NCI-H748 (cell line): ENCODE data around the gene SUSD2.
"Not testable (repeated sequence)": the region's sequence is repeated elsewhere in the genome, so short reads cannot be mapped to it uniquely, and the experiment has no call there.

Experiments used
- DNase-seq: peaks from one replicate; lab custom pipeline; 2025; ENCODE audit not compliant: unreplicated experiment; lab: John Stamatoyannopoulos, UW

Gene SUSD2, protein sequence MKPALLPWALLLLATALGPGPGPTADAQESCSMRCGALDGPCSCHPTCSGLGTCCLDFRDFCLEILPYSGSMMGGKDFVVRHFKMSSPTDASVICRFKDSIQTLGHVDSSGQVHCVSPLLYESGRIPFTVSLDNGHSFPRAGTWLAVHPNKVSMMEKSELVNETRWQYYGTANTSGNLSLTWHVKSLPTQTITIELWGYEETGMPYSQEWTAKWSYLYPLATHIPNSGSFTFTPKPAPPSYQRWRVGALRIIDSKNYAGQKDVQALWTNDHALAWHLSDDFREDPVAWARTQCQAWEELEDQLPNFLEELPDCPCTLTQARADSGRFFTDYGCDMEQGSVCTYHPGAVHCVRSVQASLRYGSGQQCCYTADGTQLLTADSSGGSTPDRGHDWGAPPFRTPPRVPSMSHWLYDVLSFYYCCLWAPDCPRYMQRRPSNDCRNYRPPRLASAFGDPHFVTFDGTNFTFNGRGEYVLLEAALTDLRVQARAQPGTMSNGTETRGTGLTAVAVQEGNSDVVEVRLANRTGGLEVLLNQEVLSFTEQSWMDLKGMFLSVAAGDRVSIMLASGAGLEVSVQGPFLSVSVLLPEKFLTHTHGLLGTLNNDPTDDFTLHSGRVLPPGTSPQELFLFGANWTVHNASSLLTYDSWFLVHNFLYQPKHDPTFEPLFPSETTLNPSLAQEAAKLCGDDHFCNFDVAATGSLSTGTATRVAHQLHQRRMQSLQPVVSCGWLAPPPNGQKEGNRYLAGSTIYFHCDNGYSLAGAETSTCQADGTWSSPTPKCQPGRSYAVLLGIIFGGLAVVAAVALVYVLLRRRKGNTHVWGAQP

GRCh38 chr22:24181088-24181995 is at the start of gene SUSD2:
SUSD2 (plus strand) TSS chr22:24181487; CDS start chr22:24181520, 33 bp downstream.
- peak; percentile 7 for DNase-seq

DNA sequence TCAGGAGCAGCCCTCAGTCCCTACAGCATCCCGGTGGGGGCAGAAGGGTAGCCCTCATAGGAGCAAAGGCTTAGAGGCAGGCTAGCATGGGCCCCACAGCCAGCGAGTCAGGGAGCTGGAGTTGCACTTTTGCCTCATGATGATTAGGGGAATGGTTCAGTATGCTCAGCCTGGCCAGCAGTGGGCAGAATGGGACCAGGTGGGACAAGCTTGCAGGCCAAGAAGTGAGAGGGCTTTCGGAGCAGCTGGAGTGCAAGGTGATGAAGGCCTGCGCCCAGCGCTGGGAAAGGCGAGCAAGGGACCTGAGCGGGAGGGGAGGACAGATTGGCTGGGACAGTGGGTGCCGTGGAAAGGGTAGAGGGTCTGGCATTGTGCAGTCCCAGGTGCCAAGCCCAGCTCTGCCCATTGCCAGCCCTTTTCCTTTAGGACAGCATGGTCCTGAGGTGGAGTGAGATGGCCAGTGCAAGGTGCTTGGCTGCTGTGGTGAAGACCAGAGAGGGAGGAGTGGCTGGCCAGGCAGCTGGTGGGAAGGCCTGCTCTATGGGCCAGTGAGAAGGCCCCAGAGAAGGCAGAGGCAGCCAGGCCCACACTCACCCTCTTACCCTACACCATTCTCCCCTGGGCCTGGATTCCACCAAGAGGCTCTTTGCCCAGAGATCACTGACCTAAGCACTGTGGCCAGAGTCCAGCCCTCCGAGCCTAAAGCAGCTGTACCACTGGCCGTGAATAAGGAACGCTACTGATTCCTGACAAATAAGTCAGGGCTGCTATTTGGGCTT is 47.9 kb upstream of the SUSD2 start:
- no peak for DNase-seq

- DNase-seq = no peak
Observed at GRCh38 chr22:24134090-24134846, 47.0 kb upstream of the SUSD2 start.

DNA sequence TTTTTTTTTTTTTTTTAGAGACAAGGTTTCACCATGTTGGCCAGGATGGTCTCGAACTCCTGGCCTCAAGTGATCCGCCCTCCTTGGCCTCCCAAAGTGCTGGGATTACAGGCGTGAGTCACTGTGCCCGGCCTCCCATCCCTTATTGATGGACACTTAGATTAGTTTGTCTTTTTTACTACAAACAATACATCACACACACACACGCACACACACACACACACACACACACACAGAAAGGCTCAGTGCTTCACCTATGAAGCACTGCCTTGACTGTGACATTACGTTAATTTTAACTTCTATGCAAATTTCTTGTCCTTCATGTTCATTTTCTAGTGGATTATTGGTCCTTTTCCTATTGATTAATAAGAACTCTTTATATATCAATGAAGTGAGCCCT is 44.8 kb upstream of the SUSD2 start:
- not testable (repeated sequence) for DNase-seq

- DNase-seq = no peak
Observed at GRCh38 chr22:24137595-24137994, 43.7 kb upstream of the SUSD2 start.

DNA sequence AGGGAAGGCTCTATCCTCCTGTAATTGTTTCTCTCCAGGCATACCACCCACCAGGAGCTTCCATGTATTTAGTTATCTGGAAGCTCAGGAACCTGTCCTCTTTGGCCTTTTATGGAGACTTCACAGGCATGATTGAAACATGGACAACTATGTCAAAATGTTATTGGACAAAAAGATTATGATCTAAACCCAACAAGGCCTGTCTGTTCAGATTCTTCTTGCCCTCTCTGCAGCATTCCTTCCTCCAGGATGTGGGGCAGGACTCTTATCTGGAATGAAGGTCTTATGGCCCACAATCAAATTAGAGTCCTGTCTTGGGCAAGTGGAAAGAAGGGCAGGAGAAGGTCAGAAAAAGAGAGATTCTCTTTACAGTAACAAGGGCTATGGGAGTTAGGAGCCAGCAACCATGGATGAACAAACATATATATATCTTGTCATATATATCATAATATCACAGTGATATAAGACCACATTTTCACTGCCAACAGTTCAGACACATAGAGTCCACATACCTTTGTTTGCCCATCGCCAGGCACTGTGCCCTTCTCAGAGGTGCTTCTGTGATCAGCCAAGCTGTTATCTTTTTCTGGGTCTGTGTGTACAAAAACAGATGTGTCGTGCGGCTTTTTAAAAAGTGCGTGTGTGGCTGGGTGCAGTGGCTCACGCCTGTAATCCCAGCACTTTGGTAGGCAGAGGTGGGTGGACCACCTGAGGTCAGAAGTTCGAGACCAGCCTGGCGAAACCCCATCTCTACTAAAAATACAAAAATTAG is 42.5 kb upstream of the SUSD2 start:
- no peak for DNase-seq

GRCh38 chr22:24140357-24140756 is 40.9 kb upstream of the SUSD2 start:
- DNase-seq = no peak

DNA sequence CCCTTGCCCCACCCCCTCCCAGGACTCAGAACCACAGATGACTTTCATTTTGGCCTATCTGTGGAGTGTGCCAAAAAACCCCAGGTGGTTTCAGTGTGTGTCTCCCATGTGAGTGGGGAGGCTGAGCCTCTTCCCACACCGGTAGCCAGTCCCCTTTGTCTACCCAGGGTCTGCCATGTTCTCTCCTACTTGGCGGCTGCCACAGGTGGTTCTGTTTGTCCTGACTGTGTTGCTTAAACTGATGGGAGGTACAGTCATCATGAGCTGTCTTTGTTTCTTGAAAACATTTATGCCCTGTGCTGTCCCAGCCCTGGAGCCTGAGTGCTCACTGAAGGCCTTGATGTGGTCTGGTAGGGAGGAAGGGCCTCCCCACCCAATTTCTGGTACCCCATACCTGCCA is 39.7 kb upstream of the SUSD2 start:
- DNase-seq = no peak

DNA sequence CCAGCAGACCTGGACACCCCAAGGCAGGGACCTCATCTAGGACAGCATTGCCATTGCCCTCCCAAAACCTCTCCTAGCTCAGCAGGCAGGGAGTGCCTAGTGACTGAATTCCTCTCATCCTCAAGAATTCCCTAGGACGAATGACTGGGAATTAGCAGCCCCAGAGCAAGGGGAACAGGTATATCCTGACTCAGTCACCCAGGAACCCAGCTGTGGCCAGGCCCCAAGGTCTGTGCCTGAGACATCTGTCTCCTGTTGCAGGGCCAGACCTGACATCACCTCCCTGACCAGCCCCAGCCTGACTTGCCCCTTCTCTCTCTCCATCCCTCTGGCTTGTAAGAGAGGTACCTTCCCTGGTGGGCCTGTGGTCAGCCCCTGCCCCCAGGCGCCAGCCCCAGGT is 39.0 kb upstream of the SUSD2 start:
- no peak for DNase-seq

- no peak for DNase-seq
Observed at GRCh38 chr22:24142831-24143230, 38.5 kb upstream of the SUSD2 start.

DNA sequence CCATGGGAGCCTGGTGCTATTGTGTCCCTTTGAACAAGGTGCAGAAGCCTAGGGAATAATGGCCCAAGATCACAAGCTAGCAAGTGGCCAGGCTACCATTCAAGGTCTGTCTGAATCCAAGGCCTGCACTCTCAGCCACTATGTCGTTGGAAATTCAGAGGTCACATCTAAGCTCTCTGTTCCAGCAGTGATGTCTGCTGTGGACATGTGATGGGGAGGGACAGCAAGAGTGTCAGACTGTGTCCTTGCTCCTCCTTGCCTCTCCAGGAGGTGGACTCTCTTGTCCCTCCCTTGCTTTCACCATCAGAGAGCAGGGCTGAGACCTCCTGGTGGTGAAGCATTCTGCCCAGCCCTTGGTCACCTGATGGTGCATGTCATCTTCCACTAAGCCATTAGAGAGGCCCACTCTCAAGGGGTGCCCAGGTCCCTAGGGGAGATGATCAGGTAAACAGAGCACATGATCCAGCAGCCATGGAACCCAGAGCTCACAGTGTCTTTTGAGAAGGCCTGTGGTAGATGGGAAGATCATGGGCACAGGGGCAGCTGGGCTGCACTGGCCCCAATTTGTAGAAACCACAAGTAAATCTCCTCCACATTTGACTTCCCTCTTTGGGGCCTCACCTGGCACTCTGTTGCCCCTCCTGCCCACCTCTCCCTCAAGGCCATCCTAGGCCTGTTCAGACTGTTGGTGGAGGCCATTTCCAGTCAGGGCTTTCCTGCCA is 37.1 kb upstream of the SUSD2 start:
- DNase-seq = no peak

DNA sequence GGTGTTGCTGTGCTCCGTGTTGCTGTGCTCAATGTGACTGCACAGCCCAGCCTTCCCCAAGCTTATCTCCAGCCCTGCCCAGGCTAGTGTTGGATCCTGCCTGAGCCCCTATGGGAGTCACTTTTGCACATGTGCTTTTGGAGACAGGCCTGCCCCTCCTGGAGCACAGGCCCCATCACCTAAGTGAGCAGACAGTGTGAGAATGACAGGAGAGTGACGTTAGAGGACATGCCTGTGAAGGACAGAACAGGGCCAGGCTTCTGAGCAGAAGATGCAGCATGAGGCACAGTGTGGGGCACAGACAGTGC is 36.6 kb upstream of the SUSD2 start:
- DNase-seq = no peak

- DNase-seq = no peak
Observed at GRCh38 chr22:24145446-24146193, 35.7 kb upstream of the SUSD2 start.

DNA sequence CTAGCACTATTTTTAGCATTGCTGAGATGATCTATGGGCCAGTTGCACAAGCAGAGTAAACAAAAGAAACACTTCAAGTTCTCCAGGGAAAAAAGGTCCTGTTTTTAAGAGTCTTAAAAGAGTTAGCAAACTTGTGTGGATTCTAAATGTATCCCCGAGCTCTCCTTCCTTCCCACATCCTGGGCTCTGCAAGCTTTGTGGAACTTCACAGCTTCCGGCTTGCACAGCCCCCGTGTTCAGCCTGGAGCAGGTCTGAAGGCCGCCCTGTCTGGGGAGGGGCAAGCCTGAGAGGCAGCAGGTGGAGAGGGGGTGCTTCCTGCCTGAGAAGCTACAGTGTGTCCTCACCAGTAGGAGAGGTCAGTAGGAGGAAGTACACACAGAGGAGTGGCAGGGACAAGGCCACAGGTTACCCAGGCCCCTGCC is 35.1 kb upstream of the SUSD2 start:
- no peak for DNase-seq

GRCh38 chr22:24146791-24147353 is 34.4 kb upstream of the SUSD2 start:
- DNase-seq = no peak

GRCh38 chr22:24147666-24148065 is 33.6 kb upstream of the SUSD2 start:
- DNase-seq = no peak
